AG04450 (cell line): Measurements from ENCODE around the gene TPM4. TPM values are rescaled to one million over a fixed set of nuclear protein-coding genes. Genes with fewer than 3 reads are reported as not detected.

ENCODE experiments used
- CTCF ChIA-PET: fragments of 300-600, 350-600 bp; formaldehyde crosslinking; extraction: SDS; loops from one replicate; lab custom pipeline; 2022; ENCODE audit warnings: antibody characterized with exemption, inconsistent platforms; lab: Charles Lee
- POLR2A ChIA-PET: fragments of 350-600 bp; formaldehyde crosslinking; extraction: SDS; loops from one replicate; lab custom pipeline; 2021; ENCODE audit warnings: antibody characterized with exemption, inconsistent platforms; lab: Yijun Ruan, JAX
- DNase-seq: peaks from one replicate; pipeline ENCODE4 v3.0.0-alpha.2; 2011; ENCODE audit warnings: low read depth, low spot score
- H3K27ac ChIP-seq: one replicate; pipeline ENCODE4 v1.5.1; 2012; ENCODE audit warnings: low read depth, low read length, control low read depth
- H3K27me3 ChIP-seq: one replicate; pipeline ENCODE4 v1.6.0; 2012; ENCODE audit warnings: low read length; ENCODE audit not compliant: control insufficient read depth, insufficient read depth
- H3K4me3 ChIP-seq: 2 replicates; pipeline ENCODE4 v1.5.1; 2011; ENCODE audit warnings: mild to moderate bottlenecking, low read depth, low read length, control low read depth
- H3K9me3 ChIP-seq: 2 replicates; pipeline ENCODE4 v1.5.1; 2012; ENCODE audit warnings: low read length; ENCODE audit not compliant: control insufficient read depth, insufficient read depth
- polyA plus RNA-seq: library from polyadenylated mRNA; depleted of rRNA; stranded (reverse); fragments of >200 nt; gene quantifications from 2 replicates; pipeline ENCODE4 v1.2.3, GENCODE V29; 2011; rRNA removed
- TF ChIP-seq, protein P1 (sequence below): IDR thresholded peaks from 2 replicates; pipeline ENCODE4 v1.5.1; 2011; ENCODE audit warnings: low read depth, low read length, control low read depth, inconsistent platforms

The TPM4 gene
- polyA plus RNA-seq, 1 experiment: 2,058 TPM

GRCh38 chr19:16143399-16144215, 67.3 kb downstream of the TPM4 start, which contains the start of gene HSH2D:
Gene HSH2D (plus strand): TSS chr19:16143685. CDS start chr19:16148751, 5,066 bp downstream.
- ChIA-PET POLR2A (interaction anchor here (0.6 kb wide), 1 partner anchor 276 kb away, joined by 6 read pairs; no protein-coding TSS in a partner anchor), CTCF (interaction anchor here (2.2 kb wide), 1 partner anchor 33 kb away, joined by 6 read pairs; no protein-coding TSS in a partner anchor)
- TF ChIP-seq, protein P1, sequence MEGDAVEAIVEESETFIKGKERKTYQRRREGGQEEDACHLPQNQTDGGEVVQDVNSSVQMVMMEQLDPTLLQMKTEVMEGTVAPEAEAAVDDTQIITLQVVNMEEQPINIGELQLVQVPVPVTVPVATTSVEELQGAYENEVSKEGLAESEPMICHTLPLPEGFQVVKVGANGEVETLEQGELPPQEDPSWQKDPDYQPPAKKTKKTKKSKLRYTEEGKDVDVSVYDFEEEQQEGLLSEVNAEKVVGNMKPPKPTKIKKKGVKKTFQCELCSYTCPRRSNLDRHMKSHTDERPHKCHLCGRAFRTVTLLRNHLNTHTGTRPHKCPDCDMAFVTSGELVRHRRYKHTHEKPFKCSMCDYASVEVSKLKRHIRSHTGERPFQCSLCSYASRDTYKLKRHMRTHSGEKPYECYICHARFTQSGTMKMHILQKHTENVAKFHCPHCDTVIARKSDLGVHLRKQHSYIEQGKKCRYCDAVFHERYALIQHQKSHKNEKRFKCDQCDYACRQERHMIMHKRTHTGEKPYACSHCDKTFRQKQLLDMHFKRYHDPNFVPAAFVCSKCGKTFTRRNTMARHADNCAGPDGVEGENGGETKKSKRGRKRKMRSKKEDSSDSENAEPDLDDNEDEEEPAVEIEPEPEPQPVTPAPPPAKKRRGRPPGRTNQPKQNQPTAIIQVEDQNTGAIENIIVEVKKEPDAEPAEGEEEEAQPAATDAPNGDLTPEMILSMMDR: no peak

DNA sequence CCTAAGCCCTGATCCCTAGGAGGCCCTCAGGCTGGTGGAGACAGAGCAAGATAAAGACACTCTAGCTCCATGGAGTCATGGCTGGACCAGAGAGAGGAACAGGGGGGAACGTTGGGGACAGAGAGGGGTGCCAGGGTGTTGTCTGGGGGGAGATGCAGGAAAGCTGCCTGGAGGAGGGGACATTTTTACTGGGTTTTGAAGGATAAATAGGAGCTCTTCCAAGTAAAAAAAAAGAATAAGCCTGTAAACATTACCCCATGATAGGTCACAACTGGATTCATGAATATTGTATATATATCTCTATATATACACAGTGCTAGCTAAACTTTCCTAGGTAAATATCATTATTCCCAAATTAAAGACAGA, 67.9 kb downstream of the TPM4 start:
- Histone ChIP-seq H3K27ac (no peak overlapping the region), H3K9me3 (no peaks in the 10 kb centered on the region), H3K27me3 (peaks cover 11% of the 10 kb centered on the region), H3K4me3 (no peak overlapping the region)
- DNase-seq: no peak
- TF ChIP-seq, protein P1: no peak
- POLR2A ChIA-PET: no interaction called here
- CTCF ChIA-PET: interaction anchor here (2.2 kb wide), 1 partner anchor 33 kb away, joined by 6 read pairs; no protein-coding TSS in a partner anchor

More at GRCh38 chr19:16143399-16144215, 67.3 kb downstream of the TPM4 start, which contains the start of gene HSH2D:
- no peaks in the 10 kb centered on the region for H3K9me3 ChIP-seq
- no peak for DNase-seq
- H3K4me3 ChIP-seq: no peak within 1 kb of the TSS
- H3K27me3 ChIP-seq: peaks cover 11% of the 10 kb centered on the region
- no peak within 1 kb of the TSS for H3K27ac ChIP-seq

DNA sequence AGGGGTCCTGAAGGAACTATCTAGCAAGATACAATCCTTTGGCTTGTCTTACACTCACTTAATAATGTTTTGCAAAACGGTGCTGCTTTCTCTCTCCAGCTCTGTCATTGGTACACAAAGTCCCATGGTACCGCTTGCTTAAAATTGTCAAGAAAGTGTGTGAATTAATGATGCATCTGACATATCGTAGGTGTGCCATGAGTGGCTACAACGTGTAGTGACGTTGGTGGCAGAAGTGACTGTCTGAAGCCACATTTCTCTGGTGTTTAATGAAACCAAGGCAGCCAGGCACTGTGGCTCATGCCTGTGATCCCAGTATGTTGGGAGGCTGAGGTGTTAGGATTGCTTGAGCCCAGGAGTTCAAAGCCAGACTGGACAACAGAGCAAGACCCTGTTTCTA, 69.8 kb downstream of the TPM4 start:
- H3K4me3 ChIP-seq: no peak overlapping the region
- TF ChIP-seq, protein P1: no peak
- no peak for DNase-seq
- H3K27me3 ChIP-seq: peaks cover 11% of the 10 kb centered on the region
- ChIA-PET POLR2A (no interaction called here), CTCF (no interaction called here)
- H3K9me3 ChIP-seq: no peaks in the 10 kb centered on the region
- no peak overlapping the region for H3K27ac ChIP-seq

- ChIA-PET POLR2A (interaction anchor here (0.8 kb wide), 1 partner anchor 37 kb away, joined by 4 read pairs; no protein-coding TSS in a partner anchor), CTCF (no interaction called here)
- H3K9me3 ChIP-seq: peaks cover 7% of the 10 kb centered on the region
- no peak for DNase-seq
- no peak overlapping the region for H3K4me3 ChIP-seq
- no peak overlapping the region for H3K27ac ChIP-seq
- TF ChIP-seq, protein P1: no peak
- H3K27me3 ChIP-seq: peaks cover 11% of the 10 kb centered on the region
Observed at GRCh38 chr19:16148443-16149229, 72.3 kb downstream of the TPM4 start.

Other genes starting within 250 kb of the TPM4 start
- not detected in 2 replicates for gene CYP4F2, start 178.4 kb upstream of the TPM4 start, polyA plus RNA-seq
- 0.07 TPM in 1 of 2 replicates, not detected in the other for gene CYP4F11, start 142.0 kb upstream of the TPM4 start, polyA plus RNA-seq
- not detected in 2 replicates for gene OR10H4, start 127.5 kb upstream of the TPM4 start, polyA plus RNA-seq
- gene RAB8A, start 35.4 kb downstream of the TPM4 start, polyA plus RNA-seq: 107 and 109 TPM in 2 replicates
- gene HSH2D, start 67.2 kb downstream of the TPM4 start, polyA plus RNA-seq: not detected in 2 replicates
- gene CIB3, start 97.0 kb downstream of the TPM4 start, polyA plus RNA-seq: not detected in 2 replicates
- 164 and 177 TPM in 2 replicates for gene FAM32A, start 108.9 kb downstream of the TPM4 start, polyA plus RNA-seq
- gene AP1M1, start 121.4 kb downstream of the TPM4 start, polyA plus RNA-seq: 42.5 and 54.3 TPM in 2 replicates
- 0.60 and 1.5 TPM in 2 replicates for gene KLF2, start 248.3 kb downstream of the TPM4 start, polyA plus RNA-seq